ENCODE data around the gene MYLK4.

MYLK4 gene

GRCh38 chr6:2677080-2677593 is 73.6 kb downstream of the MYLK4 start:
- TF ChIP-seq CTCF (IDR thresholded peaks at IDR 0.05; ENCODE audit: control insufficient read depth, extremely low read depth, insufficient read depth) = no peak
- H3K4me3 ChIP-seq (ENCODE audit: low read depth, low read length) = no peak overlapping the region
- DNase-seq (ENCODE audit: low read depth) = no peak

- TF ChIP-seq CTCF (IDR thresholded peaks at IDR 0.05; ENCODE audit: control insufficient read depth, extremely low read depth, insufficient read depth) = no peak
- no peak overlapping the region for H3K4me3 ChIP-seq (ENCODE audit: low read depth, low read length)
These were observed 74.7 kb downstream of the MYLK4 start for GRCh38 chr6:2676048-2676447.

GRCh38 chr6:2674857-2675256 is 75.9 kb downstream of the MYLK4 start:
- H3K4me3 ChIP-seq (ENCODE audit: low read depth, low read length) = no peak overlapping the region
- no peak for TF ChIP-seq CTCF (IDR thresholded peaks at IDR 0.05; ENCODE audit: control insufficient read depth, extremely low read depth, insufficient read depth)
- no peak for DNase-seq (ENCODE audit: low read depth)

More at GRCh38 chr6:2676048-2676447, 74.7 kb downstream of the MYLK4 start:
- DNase-seq (ENCODE audit: low read depth) = no peak

- no peak for TF ChIP-seq CTCF (IDR thresholded peaks at IDR 0.05; ENCODE audit: control insufficient read depth, extremely low read depth, insufficient read depth)
- no peak for DNase-seq (ENCODE audit: low read depth)
These were observed 81.5 kb downstream of the MYLK4 start for GRCh38 chr6:2669067-2669700.

GRCh38 chr6:2667617-2668016 is 83.1 kb downstream of the MYLK4 start:
- TF ChIP-seq CTCF (IDR thresholded peaks at IDR 0.05; ENCODE audit: control insufficient read depth, extremely low read depth, insufficient read depth) = no peak

More at GRCh38 chr6:2669067-2669700, 81.5 kb downstream of the MYLK4 start:
- no peak overlapping the region for H3K4me3 ChIP-seq (ENCODE audit: low read depth, low read length)

GRCh38 chr6:2666906-2667575 is 83.7 kb downstream of the MYLK4 start:
- no peak for TF ChIP-seq CTCF (IDR thresholded peaks at IDR 0.05; ENCODE audit: control insufficient read depth, extremely low read depth, insufficient read depth)
- no peak for DNase-seq (ENCODE audit: low read depth)
- no peak overlapping the region for H3K4me3 ChIP-seq (ENCODE audit: low read depth, low read length)

More at GRCh38 chr6:2667617-2668016, 83.1 kb downstream of the MYLK4 start:
- no peak overlapping the region for H3K4me3 ChIP-seq (ENCODE audit: low read depth, low read length)
- no peak for DNase-seq (ENCODE audit: low read depth)
